Peyer's patch (tissue), 4 donors: Measurements from ENCODE around the gene CACNA2D3.

Experiments
- CTCF ChIP-seq, 6 experiments: fragments of 450-650 bp in 4 of 6; fragments of 200-600 bp in 2 of 6; sonication (generic) in 1 of 6; IDR thresholded peaks; one replicate each; pipeline ENCODE4 v1.5.1; 2017 to 2019; ENCODE audit warnings: antibody characterized with exemption in 6 of 6, mild to moderate bottlenecking in 3 of 6, moderate library complexity in 1 of 6
- POLR2A ChIP-seq, 2 donors: fragments of 450-650 bp; IDR thresholded peaks; one replicate each; pipeline ENCODE4 v1.5.1; 2017; ENCODE audit warnings: antibody characterized with exemption in 2 of 2, mild to moderate bottlenecking in 2 of 2, moderate library complexity in 2 of 2

GRCh38 chr3:54949491-54950044 is 827.2 kb downstream of the CACNA2D3 start:
- no peak for TF ChIP-seq CTCF (IDR thresholded peaks at IDR 0.05)
- no peak for TF ChIP-seq POLR2A (IDR thresholded peaks at IDR 0.05)
